T47D (cell line): ENCODE measurements around the gene AKAP10.
A peak's percentile ranks its signal among the peaks of the same experiment; 100 is the strongest.
"Not testable (repeated sequence)": the region's sequence is repeated elsewhere in the genome, so short reads cannot be mapped to it uniquely, and the experiment has no call there.

Source experiments
- DNase-seq, 2 experiments: peaks; one replicate each; pipeline versions ENCODE4 v3.0.0 to v3.0.0-alpha.2; 2011 to 2012; ENCODE audit warnings: low read depth in 1 of 2, low spot score in 1 of 2
- JUND ChIP-seq: IDR thresholded peaks from 2 replicates; pipeline ENCODE4 v1.6.1; 2012; ENCODE audit warnings: low read depth
- in situ Hi-C: cut with HindIII; loops from 2 replicates; pipeline ENCODE4 v1.10.0; 2016; ENCODE audit warnings: low sequenced_read_pairs, low pct_unique_long_range_greater_than_20kb

Gene AKAP10

GRCh38 chr17:19897090-19897837, 80.4 kb downstream of the AKAP10 start:
- peak in 1 of 2 experiments; percentile 23 for DNase-seq
- in situ Hi-C loops: no loop called here
- TF ChIP-seq JUND: no peak

GRCh38 chr17:19896679-19897078, 80.9 kb downstream of the AKAP10 start:
- in situ Hi-C loops: no loop called here
- DNase-seq: no peak

GRCh38 chr17:19890554-19890953, 87.1 kb downstream of the AKAP10 start:
- in situ Hi-C loops, DNase-seq: not testable (repeated sequence)

More at GRCh38 chr17:19896679-19897078, 80.9 kb downstream of the AKAP10 start:
- no peak for TF ChIP-seq JUND

GRCh38 chr17:19890001-19890400, 87.6 kb downstream of the AKAP10 start:
- DNase-seq, in situ Hi-C loops: not testable (repeated sequence)

GRCh38 chr17:19886116-19886515, 91.5 kb downstream of the AKAP10 start:
- no peak for TF ChIP-seq JUND
- in situ Hi-C loops: no loop called here
- DNase-seq: no peak

GRCh38 chr17:19883537-19884215, 94.0 kb downstream of the AKAP10 start:
- in situ Hi-C loops: no loop called here
- TF ChIP-seq JUND: no peak
- no peak for DNase-seq

GRCh38 chr17:19880393-19880792, 97.2 kb downstream of the AKAP10 start:
- DNase-seq: no peak
- in situ Hi-C loops: no loop called here

GRCh38 chr17:19877364-19877945, 100.2 kb downstream of the AKAP10 start:
- TF ChIP-seq JUND: no peak
- no peak for DNase-seq
- in situ Hi-C loops: no loop called here

More at GRCh38 chr17:19880393-19880792, 97.2 kb downstream of the AKAP10 start:
- no peak for TF ChIP-seq JUND

GRCh38 chr17:19876529-19877161, 101.0 kb downstream of the AKAP10 start:
- in situ Hi-C loops: no loop called here

GRCh38 chr17:19874256-19874655, 103.4 kb downstream of the AKAP10 start:
- no peak for DNase-seq
- no peak for TF ChIP-seq JUND
- in situ Hi-C loops: no loop called here

More at GRCh38 chr17:19876529-19877161, 101.0 kb downstream of the AKAP10 start:
- DNase-seq: no peak
- TF ChIP-seq JUND: no peak

- in situ Hi-C loops: no loop called here
- no peak for DNase-seq
- no peak for TF ChIP-seq JUND
These were observed 104.3 kb downstream of the AKAP10 start for GRCh38 chr17:19873346-19873745.

GRCh38 chr17:19868079-19868395, 109.6 kb downstream of the AKAP10 start:
- no peak for TF ChIP-seq JUND
- DNase-seq: no peak
- in situ Hi-C loops: no loop called here
